K562 (cell line): ENCODE data around the gene ACAT2. TPM values are rescaled to one million over a fixed set of nuclear protein-coding genes. Genes with fewer than 3 reads are reported as not detected.

Source experiments
- HLTF ChIP-seq: fragments of 450-650 bp; IDR thresholded peaks from 2 replicates; pipeline ENCODE4 v1.6.1; 2016
- KAT7 ChIP-seq: sonication (generic); formaldehyde crosslinking; IDR thresholded peaks from 2 replicates; pipeline ENCODE4 v1.8.0; 2022; ENCODE audit warnings: missing genetic modification reagents, mild to moderate bottlenecking, borderline replicate concordance
- KLF16 ChIP-seq: IDR thresholded peaks from 2 replicates; pipeline ENCODE4 v1.6.1; 2016; ENCODE audit warnings: antibody characterized with exemption
- MEF2A ChIP-seq: IDR thresholded peaks from 2 replicates; pipeline ENCODE4 v1.6.1; 2011; ENCODE audit warnings: low read depth, mild to moderate bottlenecking, low read length, moderate library complexity; ENCODE audit not compliant: control insufficient read depth
- ZBTB17 ChIP-seq: fragments of 450-650 bp; formaldehyde crosslinking; IDR thresholded peaks from 2 replicates; pipeline ENCODE4 v1.4.0; 2020; ENCODE audit warnings: mild to moderate bottlenecking
- ZFP1 ChIP-seq: fragments of 450-650 bp; formaldehyde crosslinking; IDR thresholded peaks from 2 replicates; pipeline ENCODE4 v1.4.0; 2020; ENCODE audit warnings: mild to moderate bottlenecking, mixed read lengths
- ZNF395 ChIP-seq: fragments of 200-800 bp; sonication (Bioruptor generic); IDR thresholded peaks from 2 replicates; pipeline ENCODE4 v1.6.1; 2017; ENCODE audit warnings: missing genetic modification characterization, missing compliant biosample characterization
- ZNF586 ChIP-seq: fragments of 450-650 bp; formaldehyde crosslinking; conservative IDR thresholded peaks from 2 replicates; pipeline ENCODE4 v1.4.0; 2020; ENCODE audit warnings: mild to moderate bottlenecking, moderate library complexity
- ZNF76 ChIP-seq: fragments of 250-450 bp; sonication (Bioruptor Pico); IDR thresholded peaks from 2 replicates; pipeline ENCODE4 v1.4.0; 2020; ENCODE audit warnings: mild to moderate bottlenecking, moderate library complexity, borderline replicate concordance
- polyA plus RNA-seq, 8 experiments: library from polyadenylated mRNA; depleted of rRNA in 4 of 8; stranded (reverse) in 5 of 8; unstranded in 3 of 8; fragments of >200 nt; fragmentation: Nextera tagmentation in 2 of 8; fragmentation: Illumina TruSeq in 1 of 8; extraction: Ambion mirVana in 2 of 8; extraction: Trizol in 1 of 8; gene quantifications; 2 replicates each; pipeline versions ENCODE4 v1.2.1 to v1.2.3, GENCODE V29; 2011 to 2014; ENCODE audit warnings: inconsistent platforms in 1 of 8, missing spikeins in 1 of 8
- total RNA-seq, 7 experiments: library from RNA; depleted of rRNA in 6 of 7; stranded (reverse); fragments of >200 nt in 6 of 7; fragmentation: Illumina TruSeq in 2 of 7; extraction: Trizol in 2 of 7; gene quantifications; 2 replicates each; pipeline versions ENCODE4 v1.2.1 to v1.2.3, GENCODE V29; 2011 to 2021; ENCODE audit warnings: low replicate concordance in 1 of 7
- TF ChIP-seq, protein P1 (sequence below): sonication (generic); formaldehyde crosslinking; IDR thresholded peaks from 2 replicates; pipeline ENCODE4 v1.8.0; 2023; ENCODE audit warnings: mild to moderate bottlenecking, missing genetic modification reagents
- TF ChIP-seq, protein P2 (sequence below): fragments of 250-450 bp; sonication (Bioruptor Pico); IDR thresholded peaks from 2 replicates; pipeline ENCODE4 v1.5.0; 2021
- TF ChIP-seq, protein P3 (sequence below): sonication (generic); formaldehyde crosslinking; IDR thresholded peaks from 2 replicates; pipeline ENCODE4 v1.8.1; 2023; ENCODE audit warnings: mild to moderate bottlenecking, missing genetic modification reagents
- TF ChIP-seq, protein P4 (sequence below): fragments of 450-650 bp; formaldehyde crosslinking; IDR thresholded peaks from 2 replicates; pipeline ENCODE4 v1.4.0; 2020; ENCODE audit warnings: mild to moderate bottlenecking, moderate library complexity
- TF ChIP-seq, protein P5 (sequence below): fragments of 450-650 bp; formaldehyde crosslinking; IDR thresholded peaks from 2 replicates; pipeline ENCODE4 v1.4.0; 2022; ENCODE audit warnings: missing genetic modification characterization

The ACAT2 gene
- total and polyA plus RNA-seq, 9 of the 15 experiments (the other 6 are each of a cell fraction or from before 2014, with no cell fraction given): 63.0 to 309 (median 144) TPM

GRCh38 chr6:159789377-159790148 lies 27.7 kb downstream of the ACAT2 start, which contains the start of gene TCP1 (continued):
- TF ChIP-seq, protein P1, sequence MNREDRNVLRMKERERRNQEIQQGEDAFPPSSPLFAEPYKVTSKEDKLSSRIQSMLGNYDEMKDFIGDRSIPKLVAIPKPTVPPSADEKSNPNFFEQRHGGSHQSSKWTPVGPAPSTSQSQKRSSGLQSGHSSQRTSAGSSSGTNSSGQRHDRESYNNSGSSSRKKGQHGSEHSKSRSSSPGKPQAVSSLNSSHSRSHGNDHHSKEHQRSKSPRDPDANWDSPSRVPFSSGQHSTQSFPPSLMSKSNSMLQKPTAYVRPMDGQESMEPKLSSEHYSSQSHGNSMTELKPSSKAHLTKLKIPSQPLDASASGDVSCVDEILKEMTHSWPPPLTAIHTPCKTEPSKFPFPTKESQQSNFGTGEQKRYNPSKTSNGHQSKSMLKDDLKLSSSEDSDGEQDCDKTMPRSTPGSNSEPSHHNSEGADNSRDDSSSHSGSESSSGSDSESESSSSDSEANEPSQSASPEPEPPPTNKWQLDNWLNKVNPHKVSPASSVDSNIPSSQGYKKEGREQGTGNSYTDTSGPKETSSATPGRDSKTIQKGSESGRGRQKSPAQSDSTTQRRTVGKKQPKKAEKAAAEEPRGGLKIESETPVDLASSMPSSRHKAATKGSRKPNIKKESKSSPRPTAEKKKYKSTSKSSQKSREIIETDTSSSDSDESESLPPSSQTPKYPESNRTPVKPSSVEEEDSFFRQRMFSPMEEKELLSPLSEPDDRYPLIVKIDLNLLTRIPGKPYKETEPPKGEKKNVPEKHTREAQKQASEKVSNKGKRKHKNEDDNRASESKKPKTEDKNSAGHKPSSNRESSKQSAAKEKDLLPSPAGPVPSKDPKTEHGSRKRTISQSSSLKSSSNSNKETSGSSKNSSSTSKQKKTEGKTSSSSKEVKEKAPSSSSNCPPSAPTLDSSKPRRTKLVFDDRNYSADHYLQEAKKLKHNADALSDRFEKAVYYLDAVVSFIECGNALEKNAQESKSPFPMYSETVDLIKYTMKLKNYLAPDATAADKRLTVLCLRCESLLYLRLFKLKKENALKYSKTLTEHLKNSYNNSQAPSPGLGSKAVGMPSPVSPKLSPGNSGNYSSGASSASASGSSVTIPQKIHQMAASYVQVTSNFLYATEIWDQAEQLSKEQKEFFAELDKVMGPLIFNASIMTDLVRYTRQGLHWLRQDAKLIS (CRISPR knock-in tag): peak; percentile 85
- peak; percentile 79; the same call in 1 of the 2 replicates for TF ChIP-seq KAT7 (CRISPR knock-in tag)
- no peak; the same call in 1 of the 2 replicates for TF ChIP-seq ZBTB17 (CRISPR knock-in tag)
- no peak for TF ChIP-seq MEF2A
- TF ChIP-seq HLTF: no peak
- TF ChIP-seq ZNF76 (CRISPR knock-in tag): 0 out of 2 replicates have a peak, but pooled peaks have one; percentile 20
- TF ChIP-seq, protein P2, sequence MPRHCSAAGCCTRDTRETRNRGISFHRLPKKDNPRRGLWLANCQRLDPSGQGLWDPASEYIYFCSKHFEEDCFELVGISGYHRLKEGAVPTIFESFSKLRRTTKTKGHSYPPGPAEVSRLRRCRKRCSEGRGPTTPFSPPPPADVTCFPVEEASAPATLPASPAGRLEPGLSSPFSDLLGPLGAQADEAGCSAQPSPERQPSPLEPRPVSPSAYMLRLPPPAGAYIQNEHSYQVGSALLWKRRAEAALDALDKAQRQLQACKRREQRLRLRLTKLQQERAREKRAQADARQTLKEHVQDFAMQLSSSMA: no peak
- TF ChIP-seq ZFP1 (CRISPR knock-in tag): peak; percentile 68
- TF ChIP-seq, protein P3, sequence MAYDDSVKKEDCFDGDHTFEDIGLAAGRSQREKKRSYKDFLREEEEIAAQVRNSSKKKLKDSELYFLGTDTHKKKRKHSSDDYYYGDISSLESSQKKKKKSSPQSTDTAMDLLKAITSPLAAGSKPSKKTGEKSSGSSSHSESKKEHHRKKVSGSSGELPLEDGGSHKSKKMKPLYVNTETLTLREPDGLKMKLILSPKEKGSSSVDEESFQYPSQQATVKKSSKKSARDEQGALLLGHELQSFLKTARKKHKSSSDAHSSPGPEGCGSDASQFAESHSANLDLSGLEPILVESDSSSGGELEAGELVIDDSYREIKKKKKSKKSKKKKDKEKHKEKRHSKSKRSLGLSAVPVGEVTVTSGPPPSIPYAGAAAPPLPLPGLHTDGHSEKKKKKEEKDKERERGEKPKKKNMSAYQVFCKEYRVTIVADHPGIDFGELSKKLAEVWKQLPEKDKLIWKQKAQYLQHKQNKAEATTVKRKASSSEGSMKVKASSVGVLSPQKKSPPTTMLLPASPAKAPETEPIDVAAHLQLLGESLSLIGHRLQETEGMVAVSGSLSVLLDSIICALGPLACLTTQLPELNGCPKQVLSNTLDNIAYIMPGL (CRISPR knock-in tag): peak; percentile 53; the same call in 1 of the 2 replicates
- TF ChIP-seq, protein P4, sequence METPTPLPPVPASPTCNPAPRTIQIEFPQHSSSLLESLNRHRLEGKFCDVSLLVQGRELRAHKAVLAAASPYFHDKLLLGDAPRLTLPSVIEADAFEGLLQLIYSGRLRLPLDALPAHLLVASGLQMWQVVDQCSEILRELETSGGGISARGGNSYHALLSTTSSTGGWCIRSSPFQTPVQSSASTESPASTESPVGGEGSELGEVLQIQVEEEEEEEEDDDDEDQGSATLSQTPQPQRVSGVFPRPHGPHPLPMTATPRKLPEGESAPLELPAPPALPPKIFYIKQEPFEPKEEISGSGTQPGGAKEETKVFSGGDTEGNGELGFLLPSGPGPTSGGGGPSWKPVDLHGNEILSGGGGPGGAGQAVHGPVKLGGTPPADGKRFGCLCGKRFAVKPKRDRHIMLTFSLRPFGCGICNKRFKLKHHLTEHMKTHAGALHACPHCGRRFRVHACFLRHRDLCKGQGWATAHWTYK (CRISPR knock-in tag): peak; percentile 50; the same call in 1 of the 2 replicates
- TF ChIP-seq KLF16: no peak
- no peak; the same call in 1 of the 2 replicates for TF ChIP-seq ZNF586 (CRISPR knock-in tag)
- TF ChIP-seq, protein P5, sequence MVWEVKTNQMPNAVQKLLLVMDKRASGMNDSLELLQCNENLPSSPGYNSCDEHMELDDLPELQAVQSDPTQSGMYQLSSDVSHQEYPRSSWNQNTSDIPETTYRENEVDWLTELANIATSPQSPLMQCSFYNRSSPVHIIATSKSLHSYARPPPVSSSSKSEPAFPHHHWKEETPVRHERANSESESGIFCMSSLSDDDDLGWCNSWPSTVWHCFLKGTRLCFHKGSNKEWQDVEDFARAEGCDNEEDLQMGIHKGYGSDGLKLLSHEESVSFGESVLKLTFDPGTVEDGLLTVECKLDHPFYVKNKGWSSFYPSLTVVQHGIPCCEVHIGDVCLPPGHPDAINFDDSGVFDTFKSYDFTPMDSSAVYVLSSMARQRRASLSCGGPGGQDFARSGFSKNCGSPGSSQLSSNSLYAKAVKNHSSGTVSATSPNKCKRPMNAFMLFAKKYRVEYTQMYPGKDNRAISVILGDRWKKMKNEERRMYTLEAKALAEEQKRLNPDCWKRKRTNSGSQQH (CRISPR knock-in tag): 0 out of 2 replicates have a peak, but pooled peaks have one; percentile 72
- TF ChIP-seq ZNF395: peak; percentile 66; the same call in 1 of the 2 replicates
